Brain microvascular endothelial cell (primary cell): Measurements from ENCODE around the gene C17orf114.

ENCODE experiments used
- DNase-seq: peaks from one replicate; pipeline ENCODE4 v3.0.0-alpha.2; 2020
- H3K27ac ChIP-seq: fragments of 250-450 bp; sonication (Bioruptor Pico); 2 replicates; pipeline ENCODE4 v1.5.1; 2020; ENCODE audit warnings: mild to moderate bottlenecking, moderate library complexity
- H3K27me3 ChIP-seq: fragments of 250-450 bp; sonication (Bioruptor Pico); replicated peaks from 2 replicates; pipeline ENCODE4 v1.5.1; 2020; ENCODE audit warnings: mild to moderate bottlenecking
- H3K36me3 ChIP-seq: fragments of 250-450 bp; sonication (Bioruptor Pico); replicated peaks from 2 replicates; pipeline ENCODE4 v1.5.1; 2020; ENCODE audit warnings: mild to moderate bottlenecking
- H3K4me3 ChIP-seq: 2 replicates; pipeline ENCODE4 v1.5.1; 2011; ENCODE audit warnings: low read depth, mild to moderate bottlenecking, control low read depth, low read length, moderate library complexity
- CTCF ChIP-seq: IDR thresholded peaks from 2 replicates; pipeline ENCODE4 v1.5.1; 2011; ENCODE audit warnings: low read depth, mild to moderate bottlenecking, moderate library complexity, low read length, control low read depth, inconsistent platforms; ENCODE audit errors: missing control alignments
- in situ Hi-C: cut with HindIII; loops from 2 replicates; pipeline ENCODE4 v1.10.0; 2017; ENCODE audit warnings: low sequenced_read_pairs, low pct_ligation_motif_present

Gene C17orf114

GRCh38 chr17:4771519-4772234 lies 30.5 kb downstream of the C17orf114 start, which contains the start of gene TM4SF5:
TM4SF5 (plus strand) TSS chr17:4771886; CDS start chr17:4771923, 37 bp downstream.
- in situ Hi-C loops: no loop called here
- H3K36me3 ChIP-seq: no peaks in the 10 kb centered on the region
- DNase-seq: no peak
- H3K27me3 ChIP-seq: peaks cover 4% of the 10 kb centered on the region
- no peak within 1 kb of the TSS for H3K27ac ChIP-seq
- H3K4me3 ChIP-seq: no peak within 1 kb of the TSS
- TF ChIP-seq CTCF: no peak

- Histone ChIP-seq H3K36me3 (no peaks in the 10 kb centered on the region), H3K4me3 (no peak overlapping the region), H3K27me3 (peaks cover 4% of the 10 kb centered on the region), H3K27ac (no peak overlapping the region)
- in situ Hi-C loops: no loop called here
- no peak for TF ChIP-seq CTCF
- no peak for DNase-seq
Measured at GRCh38 chr17:4769628-4770027, 32.5 kb downstream of the C17orf114 start.

- Histone ChIP-seq H3K36me3 (no peaks in the 10 kb centered on the region), H3K27ac (no peak overlapping the region), H3K27me3 (peaks cover 4% of the 10 kb centered on the region), H3K4me3 (no peak overlapping the region)
- DNase-seq: no peak
- in situ Hi-C loops: no loop called here
- no peak for TF ChIP-seq CTCF
Measured at GRCh38 chr17:4768298-4768697, 33.8 kb downstream of the C17orf114 start.

DNA sequence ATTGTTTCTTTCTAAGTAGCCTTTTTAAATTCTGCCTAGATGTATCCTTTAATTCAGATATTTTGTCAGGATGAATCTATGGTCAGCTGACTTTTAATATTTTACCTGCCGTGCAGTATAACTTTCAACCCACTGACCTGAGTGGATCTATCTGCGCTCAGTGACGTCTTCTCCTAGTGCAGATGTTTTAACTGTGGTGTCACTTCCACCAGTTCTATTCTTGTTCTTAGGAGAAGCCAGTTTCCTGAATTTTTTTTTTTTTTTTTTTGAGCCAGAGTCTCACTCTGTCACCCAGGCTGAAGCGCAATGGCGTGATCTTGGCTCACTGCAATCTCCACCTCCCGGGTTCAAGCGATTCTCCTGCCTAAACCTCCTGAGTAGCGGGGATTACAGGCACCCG lies 35.4 kb downstream of the C17orf114 start:
- in situ Hi-C loops: no loop called here
- Histone ChIP-seq H3K27me3 (peaks cover under 1% of the 10 kb centered on the region), H3K36me3 (no peaks in the 10 kb centered on the region), H3K4me3 (no peak overlapping the region), H3K27ac (no peak overlapping the region)
- DNase-seq: no peak
- no peak for TF ChIP-seq CTCF

GRCh38 chr17:4766201-4766600 lies 35.9 kb downstream of the C17orf114 start:
- H3K27me3 ChIP-seq: no peaks in the 10 kb centered on the region
- in situ Hi-C loops: no loop called here
- no peak overlapping the region for H3K27ac ChIP-seq
- TF ChIP-seq CTCF: no peak
- H3K4me3 ChIP-seq: no peak overlapping the region
- H3K36me3 ChIP-seq: no peaks in the 10 kb centered on the region
- no peak for DNase-seq

DNA sequence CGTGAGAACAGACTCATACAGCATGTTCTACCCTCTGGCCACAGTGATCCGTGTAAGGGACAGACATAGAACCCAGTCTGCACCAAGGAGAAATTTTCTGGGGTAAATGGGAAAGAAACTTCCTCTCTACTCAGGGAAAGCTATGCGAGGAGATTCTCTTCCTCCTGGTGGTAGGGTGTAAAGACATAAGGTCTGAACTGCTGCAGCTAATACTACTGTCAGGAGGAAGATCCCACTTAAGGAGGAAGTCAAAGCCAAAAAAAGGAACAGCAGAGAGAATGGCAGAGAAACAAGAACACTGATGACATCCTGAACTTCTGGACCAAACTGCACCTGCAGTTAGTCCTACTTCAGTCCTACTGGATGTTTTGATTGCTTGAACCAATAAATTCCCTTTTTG lies 37.5 kb downstream of the C17orf114 start:
- TF ChIP-seq CTCF: no peak
- no peak overlapping the region for H3K27ac ChIP-seq
- no peaks in the 10 kb centered on the region for H3K36me3 ChIP-seq
- in situ Hi-C loops: no loop called here
- no peak for DNase-seq
- H3K27me3 ChIP-seq: no peaks in the 10 kb centered on the region
- H3K4me3 ChIP-seq: no peak overlapping the region
